ENCODE results near the gene ZBTB7C.

Gene ZBTB7C

GRCh38 chr18:48059455-48060010 is 349.6 kb downstream of the ZBTB7C start:
- Histone ChIP-seq H3K4me3 (ENCODE audit: low read depth, low read length) (no peak overlapping the region), H3K36me3 (ENCODE audit: control insufficient read depth in 2 of 2, insufficient read depth in 1 of 2, low read length in 2 of 2) (no peaks in the 10 kb centered on the region), H3K4me1 (ENCODE audit: control insufficient read depth, insufficient read depth, low read length) (no peaks in the 10 kb centered on the region; the same call in 1 of the 2 replicates), H3K9me3 (ENCODE audit: control insufficient read depth, insufficient read depth, low read depth, low read length) (no peaks in the 10 kb centered on the region), H3K27ac (ENCODE audit: extremely low read depth, low read depth, low read length) (no peak overlapping the region)
- ChIA-PET POLR2A (no interaction called here), CTCF (interaction anchor here (0.8 to 1.2 kb wide), 3 partner anchors 210 to 388 kb away, joined by 3 to 5 read pairs (median 3); no protein-coding TSS in a partner anchor)
- TF ChIP-seq EGR2 (tag by site-specific recombination; IDR thresholded peaks at IDR 0.05; ENCODE audit: low read depth) (peak; percentile 63), KLF10 (tag by site-specific recombination; IDR thresholded peaks at IDR 0.05) (no peak), ZNF280D (tag by site-specific recombination; IDR thresholded peaks at IDR 0.05) (no peak), ZNF266 (tag by site-specific recombination; IDR thresholded peaks at IDR 0.05; ENCODE audit: low read depth) (no peak), GLIS2 (tag by site-specific recombination; IDR thresholded peaks at IDR 0.05) (0 out of 2 replicates have a peak, but pooled peaks have one; percentile 24), ZNF133 (tag by site-specific recombination; IDR thresholded peaks at IDR 0.05) (no peak), ZNF610 (tag by site-specific recombination; IDR thresholded peaks at IDR 0.05; ENCODE audit: borderline replicate concordance) (no peak), BCL6B (tag by site-specific recombination; IDR thresholded peaks at IDR 0.05) (no peak), ZIC2 (tag by site-specific recombination; IDR thresholded peaks at IDR 0.05) (peak; percentile 29; the same call in 1 of the 2 replicates), OSR2 (tag by site-specific recombination; IDR thresholded peaks at IDR 0.05) (no peak), ZNF211 (tag by site-specific recombination; IDR thresholded peaks at IDR 0.05; ENCODE audit: low read depth) (no peak), ZNF777 (tag by site-specific recombination; IDR thresholded peaks at IDR 0.05; ENCODE audit: borderline replicate concordance) (no peak), PATZ1 (tag by site-specific recombination; IDR thresholded peaks at IDR 0.05) (no peak), ZFHX2 (tag by site-specific recombination; conservative IDR thresholded peaks at IDR 0.05) (peak; percentile 85), TCF7L2 (IDR thresholded peaks at IDR 0.05; ENCODE audit: borderline replicate concordance, low read depth, low read length) (no peak), ZSCAN18 (tag by site-specific recombination; IDR thresholded peaks at IDR 0.05) (no peak)

- POLR2A ChIA-PET, result no interaction called here
- Histone ChIP-seq H3K4me1 (ENCODE audit: control insufficient read depth, insufficient read depth, low read length) (no peaks in the 10 kb centered on the region; the same call in 1 of the 2 replicates), H3K4me3 (ENCODE audit: low read depth, low read length) (no peak overlapping the region), H3K9me3 (ENCODE audit: control insufficient read depth, insufficient read depth, low read depth, low read length) (no peaks in the 10 kb centered on the region), H3K36me3 (ENCODE audit: control insufficient read depth in 2 of 2, insufficient read depth in 1 of 2, low read length in 2 of 2) (no peaks in the 10 kb centered on the region), H3K27ac (ENCODE audit: extremely low read depth, low read depth, low read length) (no peak overlapping the region)
- CTCF ChIA-PET, result interaction anchor here (0.7 to 1.0 kb wide), 2 partner anchors 27 to 387 kb away, joined by 3 read pairs; no protein-coding TSS in a partner anchor
- TF ChIP-seq ZNF311 (tag by site-specific recombination; IDR thresholded peaks at IDR 0.05; ENCODE audit: borderline replicate concordance), result no peak
- no peak for TF ChIP-seq ZNF10 (tag by site-specific recombination; IDR thresholded peaks at IDR 0.05)
- no peak for TF ChIP-seq ZNF501 (tag by site-specific recombination; IDR thresholded peaks at IDR 0.05)
- no peak for TF ChIP-seq ZNF394 (tag by site-specific recombination; IDR thresholded peaks at IDR 0.05; ENCODE audit: borderline replicate concordance)
- TF ChIP-seq ZNF138 (tag by site-specific recombination; IDR thresholded peaks at IDR 0.05; ENCODE audit: borderline replicate concordance), result no peak
- no peak for TF ChIP-seq ZNF274 (IDR thresholded peaks at IDR 0.05; ENCODE audit: low read length)
- no peak for TF ChIP-seq ZNF274 (tag by site-specific recombination; IDR thresholded peaks at IDR 0.05; ENCODE audit: borderline replicate concordance)
- no peak for TF ChIP-seq ZNF335 (tag by site-specific recombination; conservative IDR thresholded peaks at IDR 0.05)
- no peak for TF ChIP-seq ZNF549 (tag by site-specific recombination; IDR thresholded peaks at IDR 0.05)
- no peak for TF ChIP-seq ELK4 (IDR thresholded peaks at IDR 0.05; ENCODE audit: borderline replicate concordance, low read depth, low read length)
- TF ChIP-seq ZBTB20 (tag by site-specific recombination; IDR thresholded peaks at IDR 0.05), result no peak
Measured at GRCh38 chr18:48058486-48058885, 350.7 kb downstream of the ZBTB7C start.
